SU-DHL-6 (cell line): ENCODE measurements around the gene GDNF.
"Not testable (repeated sequence)": the region's sequence is repeated elsewhere in the genome, so short reads cannot be mapped to it uniquely, and the experiment has no call there.

ENCODE experiments used
- H2AFZ ChIP-seq: fragments of 200-600 bp; sonication (generic); 2 replicates; pipeline ENCODE4 v1.6.1; 2014; ENCODE audit warnings: low read depth, mild to moderate bottlenecking, moderate library complexity, mixed read lengths, antibody characterized with exemption, low read length; ENCODE audit not compliant: severe bottlenecking
- H3F3A ChIP-seq: fragments of 200-600 bp; shearing (Covaris generic); 2 replicates; pipeline ENCODE4 v1.6.0; 2016; ENCODE audit warnings: antibody characterized with exemption, mild to moderate bottlenecking; ENCODE audit not compliant: insufficient read depth
- H3K27ac ChIP-seq: fragments of 200-600 bp; sonication (generic); 2 replicates; pipeline ENCODE4 v1.5.1; 2016; ENCODE audit warnings: low read depth, mild to moderate bottlenecking, low read length, moderate library complexity, mixed read lengths
- H3K27me3 ChIP-seq: fragments of 200-600 bp; sonication (generic), shearing (Covaris generic); 2 replicates; pipeline ENCODE4 v1.6.0; 2014; ENCODE audit warnings: mild to moderate bottlenecking, low read length
- H3K36me3 ChIP-seq: fragments of 200-600 bp; sonication (generic); 2 replicates; pipeline ENCODE4 v1.6.1; 2014; ENCODE audit warnings: mild to moderate bottlenecking, low read length, mixed read lengths
- H3K4me2 ChIP-seq: fragments of 300-600, 200-600 bp; shearing (Covaris generic), sonication (generic); 2 replicates; pipeline ENCODE4 v1.6.0; 2014; ENCODE audit warnings: low read length, low read depth, mild to moderate bottlenecking; ENCODE audit not compliant: poor library complexity, severe bottlenecking
- H3K4me3 ChIP-seq: fragments of 200-600 bp; sonication (generic); 2 replicates; pipeline ENCODE4 v1.5.1; 2014; ENCODE audit warnings: antibody characterized with exemption, low read length, mild to moderate bottlenecking, mixed read lengths; ENCODE audit not compliant: insufficient read depth, poor library complexity, severe bottlenecking
- H3K79me2 ChIP-seq: fragments of 200-600 bp; sonication (generic); 2 replicates; pipeline ENCODE4 v1.6.1; 2014; ENCODE audit warnings: mild to moderate bottlenecking, low read length, moderate library complexity; ENCODE audit not compliant: insufficient read depth
- H3K9ac ChIP-seq: fragments of 200-600 bp; sonication (generic); 2 replicates; pipeline ENCODE4 v1.7.0; 2014; ENCODE audit warnings: mild to moderate bottlenecking, low read length
- H3K9me2 ChIP-seq: fragments of 200-600 bp; sonication (generic); replicated peaks from 2 replicates; pipeline ENCODE4 v1.6.1; 2014; ENCODE audit warnings: low read length; ENCODE audit not compliant: insufficient read depth
- H3K9me3 ChIP-seq: fragments of 200-600 bp; sonication (generic); 2 replicates; pipeline ENCODE4 v1.6.1; 2014; ENCODE audit warnings: low read length, mixed read lengths; ENCODE audit not compliant: insufficient read depth
- H4K20me1 ChIP-seq: fragments of 200-600 bp; sonication (generic); 2 replicates; pipeline ENCODE4 v1.6.1; 2014; ENCODE audit warnings: low read depth, mild to moderate bottlenecking, antibody characterized with exemption, low read length, moderate library complexity, mixed read lengths
- EZH2phosphoT487 ChIP-seq: fragments of 200-600 bp; sonication (generic), shearing (Covaris generic); conservative IDR thresholded peaks from 2 replicates; pipeline ENCODE4 v1.6.1; 2018; ENCODE audit warnings: mild to moderate bottlenecking, antibody characterized with exemption, low read length, moderate library complexity, mixed read lengths
- TF ChIP-seq, protein P1 (sequence below): fragments of 200-600 bp; sonication (generic); IDR thresholded peaks from one replicate; pipeline ENCODE4 v1.5.1; 2017; ENCODE audit warnings: antibody characterized with exemption, mild to moderate bottlenecking, low read length, moderate library complexity; ENCODE audit not compliant: insufficient read depth, poor library complexity, severe bottlenecking

Gene GDNF

DNA sequence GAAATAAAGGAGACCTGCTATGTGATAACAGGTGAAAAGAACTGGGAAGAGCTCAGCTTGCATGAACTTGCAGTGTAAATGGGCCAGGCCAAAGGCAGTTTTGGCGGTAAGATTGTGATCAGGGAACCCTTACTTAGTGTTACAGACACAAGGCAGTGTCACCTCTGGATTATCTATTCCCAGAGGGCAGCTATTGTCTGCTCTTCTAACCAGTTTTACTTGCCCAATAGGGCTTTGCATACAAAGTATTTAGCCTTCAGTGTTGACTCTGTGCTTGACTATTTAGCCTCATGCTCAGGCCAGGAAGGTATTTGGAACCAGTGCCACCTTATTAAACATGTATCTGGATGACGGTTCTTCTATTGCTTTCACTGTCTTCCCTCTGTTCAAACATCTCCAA is 38.3 kb downstream of the GDNF start:
- Histone ChIP-seq H3F3A (no peaks in the 10 kb centered on the region), H3K4me3 (no peak overlapping the region), H3K9me3 (no peaks in the 10 kb centered on the region), H3K79me2 (no peaks in the 10 kb centered on the region), H4K20me1 (no peaks in the 10 kb centered on the region), H3K27me3 (no peaks in the 10 kb centered on the region), H3K36me3 (no peaks in the 10 kb centered on the region), H3K4me2 (no peak overlapping the region), H2AFZ (no peak overlapping the region), H3K27ac (no peak overlapping the region), H3K9me2 (no peaks in the 10 kb centered on the region), H3K9ac (no peak overlapping the region)
- TF ChIP-seq, protein P1, sequence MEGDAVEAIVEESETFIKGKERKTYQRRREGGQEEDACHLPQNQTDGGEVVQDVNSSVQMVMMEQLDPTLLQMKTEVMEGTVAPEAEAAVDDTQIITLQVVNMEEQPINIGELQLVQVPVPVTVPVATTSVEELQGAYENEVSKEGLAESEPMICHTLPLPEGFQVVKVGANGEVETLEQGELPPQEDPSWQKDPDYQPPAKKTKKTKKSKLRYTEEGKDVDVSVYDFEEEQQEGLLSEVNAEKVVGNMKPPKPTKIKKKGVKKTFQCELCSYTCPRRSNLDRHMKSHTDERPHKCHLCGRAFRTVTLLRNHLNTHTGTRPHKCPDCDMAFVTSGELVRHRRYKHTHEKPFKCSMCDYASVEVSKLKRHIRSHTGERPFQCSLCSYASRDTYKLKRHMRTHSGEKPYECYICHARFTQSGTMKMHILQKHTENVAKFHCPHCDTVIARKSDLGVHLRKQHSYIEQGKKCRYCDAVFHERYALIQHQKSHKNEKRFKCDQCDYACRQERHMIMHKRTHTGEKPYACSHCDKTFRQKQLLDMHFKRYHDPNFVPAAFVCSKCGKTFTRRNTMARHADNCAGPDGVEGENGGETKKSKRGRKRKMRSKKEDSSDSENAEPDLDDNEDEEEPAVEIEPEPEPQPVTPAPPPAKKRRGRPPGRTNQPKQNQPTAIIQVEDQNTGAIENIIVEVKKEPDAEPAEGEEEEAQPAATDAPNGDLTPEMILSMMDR: no peak
- TF ChIP-seq EZH2phosphoT487: no peak

DNA sequence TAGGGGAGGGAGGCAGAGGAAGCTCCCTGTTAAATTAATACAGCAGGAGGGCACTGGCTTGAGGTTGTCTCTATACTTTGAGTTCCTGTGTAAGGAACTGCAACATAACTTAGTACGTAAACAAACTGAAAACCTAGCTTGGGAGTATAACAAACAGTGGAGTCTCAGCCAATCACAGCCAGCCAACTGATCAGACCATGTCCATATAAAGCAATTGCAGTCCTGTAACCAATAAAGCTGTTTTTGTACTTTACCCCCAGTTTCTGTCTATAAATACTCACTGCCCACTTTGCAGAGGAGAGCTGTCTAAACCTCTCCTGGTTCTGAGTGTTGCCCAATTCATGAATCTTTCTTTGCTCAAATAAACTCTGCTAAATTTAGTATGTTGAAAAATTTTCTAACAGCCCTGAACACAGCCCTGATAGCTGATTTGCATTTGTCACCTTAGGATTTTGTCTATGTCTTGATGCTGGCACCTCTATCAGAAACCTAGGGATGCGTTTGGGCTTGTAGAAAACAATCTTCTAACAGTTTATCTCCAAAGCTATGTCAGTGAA is 39.9 kb downstream of the GDNF start:
- no peaks in the 10 kb centered on the region for H3K79me2 ChIP-seq
- no peak overlapping the region for H3K4me2 ChIP-seq
- H3K9me3 ChIP-seq: no peaks in the 10 kb centered on the region
- H3K4me3 ChIP-seq: no peak overlapping the region
- no peak overlapping the region for H2AFZ ChIP-seq
- no peak overlapping the region for H3K27ac ChIP-seq
- H3F3A ChIP-seq: no peaks in the 10 kb centered on the region
- H3K36me3 ChIP-seq: no peaks in the 10 kb centered on the region
- TF ChIP-seq, protein P1: no peak
- TF ChIP-seq EZH2phosphoT487: no peak
- H3K27me3 ChIP-seq: no peaks in the 10 kb centered on the region
- no peaks in the 10 kb centered on the region for H4K20me1 ChIP-seq
- H3K9ac ChIP-seq: no peak overlapping the region
- no peaks in the 10 kb centered on the region for H3K9me2 ChIP-seq

DNA sequence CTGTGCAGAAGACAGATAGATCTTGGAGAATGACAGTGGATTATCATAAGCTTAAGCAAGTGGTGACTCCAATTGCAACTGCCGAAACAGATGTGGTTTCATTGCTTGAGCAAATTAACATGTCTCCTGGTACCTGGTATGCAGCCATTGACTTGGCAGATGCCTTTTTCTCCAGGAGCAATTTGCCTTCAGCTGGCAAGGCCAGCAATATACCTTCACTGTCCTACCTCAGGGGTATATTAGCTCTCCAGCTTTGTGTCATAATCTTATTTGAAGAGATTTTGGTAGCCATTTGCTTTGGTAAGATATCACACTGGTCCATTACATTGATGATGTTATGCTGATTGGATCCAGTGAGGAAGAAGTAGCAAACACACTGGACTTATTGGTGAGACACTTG is 43.4 kb downstream of the GDNF start:
- H3K9me2 ChIP-seq, H3K9ac ChIP-seq, H4K20me1 ChIP-seq, H3K27ac ChIP-seq, H3K4me3 ChIP-seq, H3F3A ChIP-seq, H3K27me3 ChIP-seq, H3K36me3 ChIP-seq, H3K9me3 ChIP-seq, H3K79me2 ChIP-seq, H2AFZ ChIP-seq, H3K4me2 ChIP-seq: not testable (repeated sequence)

DNA sequence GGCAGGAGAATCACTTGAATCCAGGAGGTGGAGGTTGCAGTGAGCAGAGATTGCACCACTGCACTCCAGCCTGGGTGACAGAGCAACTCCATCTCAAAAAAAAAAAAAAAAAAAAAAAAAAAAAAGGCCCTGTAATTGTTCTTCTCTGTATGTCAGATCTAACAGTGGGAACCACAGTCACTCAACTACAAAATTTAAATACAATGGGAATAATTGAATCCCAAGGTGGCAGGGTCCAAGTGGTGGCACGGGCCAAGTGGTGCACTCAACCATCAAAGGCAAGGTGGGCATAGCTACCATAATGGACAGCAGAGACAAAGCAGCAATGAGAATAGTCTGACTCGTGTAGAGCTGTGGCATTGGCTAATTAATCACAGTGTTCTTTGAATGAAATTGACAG is 44.5 kb downstream of the GDNF start:
- H3K9me2 ChIP-seq, H3K9ac ChIP-seq, H3K4me2 ChIP-seq, H3K27ac ChIP-seq, H3K79me2 ChIP-seq, H3F3A ChIP-seq, H3K9me3 ChIP-seq, H3K36me3 ChIP-seq, H3K4me3 ChIP-seq, H2AFZ ChIP-seq, H4K20me1 ChIP-seq, H3K27me3 ChIP-seq: not testable (repeated sequence)
